ENCODE results near the gene PIM1. TPM values are rescaled to one million over a fixed set of nuclear protein-coding genes. Genes with fewer than 3 reads are reported as not detected.

PIM1 gene
- total and polyA plus RNA-seq, 9 of the 15 experiments (the other 6 are each of a cell fraction or from before 2014, with no cell fraction given): 19.0 to 789 (median 212) TPM

- TF ChIP-seq MTA3 (IDR thresholded peaks at IDR 0.05; ENCODE audit: borderline replicate concordance): peak; percentile 20; the same call in 1 of the 2 replicates
- no peak for TF ChIP-seq KLF1 (tag; IDR thresholded peaks at IDR 0.05)
- no peak for TF ChIP-seq KLF6 (CRISPR knock-in tag; IDR thresholded peaks at IDR 0.05; ENCODE audit: borderline replicate concordance)
- no peak for TF ChIP-seq NONO (IDR thresholded peaks at IDR 0.05; ENCODE audit: low read depth in 2 of 2, low read length in 1 of 2)
- TF ChIP-seq PHF8 (IDR thresholded peaks at IDR 0.05; ENCODE audit: borderline replicate concordance, low read length): no peak
- no peak for TF ChIP-seq PURB (CRISPR knock-in tag; IDR thresholded peaks at IDR 0.05; ENCODE audit: low read depth)
- no peak for TF ChIP-seq NBN (IDR thresholded peaks at IDR 0.05; ENCODE audit: low read depth)
- no peak for TF ChIP-seq FOSL1 (tag; conservative IDR thresholded peaks at IDR 0.05)
- peak; percentile 33; the same call in 1 of the 2 replicates for TF ChIP-seq HMG20A (CRISPR knock-in tag; conservative IDR thresholded peaks at IDR 0.05)
- no peak for TF ChIP-seq THAP12 (CRISPR knock-in tag; IDR thresholded peaks at IDR 0.05)
- no peak for TF ChIP-seq SMARCC2 (IDR thresholded peaks at IDR 0.05; ENCODE audit: low read depth)
- no peak for TF ChIP-seq HMBOX1 (IDR thresholded peaks at IDR 0.05)
- TF ChIP-seq RNF219 (CRISPR knock-in tag; IDR thresholded peaks at IDR 0.05): no peak; the same call in 1 of the 2 replicates
- TF ChIP-seq ZBTB26 (CRISPR knock-in tag; IDR thresholded peaks at IDR 0.05): no peak
- no peak for TF ChIP-seq U2AF2 (optimal IDR thresholded peaks at IDR 0.05; ENCODE audit: low read depth, low read length)
- no peak for TF ChIP-seq MXI1 (IDR thresholded peaks at IDR 0.05; ENCODE audit: low read depth, low read length)
- no peak for TF ChIP-seq SIN3B (IDR thresholded peaks at IDR 0.05; ENCODE audit: low read depth)
- TF ChIP-seq ZC3H8 (IDR thresholded peaks at IDR 0.05): no peak
- TF ChIP-seq ZNF76 (CRISPR knock-in tag; IDR thresholded peaks at IDR 0.05; ENCODE audit: borderline replicate concordance): no peak
- TF ChIP-seq MTF1 (CRISPR knock-in tag; IDR thresholded peaks at IDR 0.05; ENCODE audit: borderline replicate concordance): no peak
- TF ChIP-seq PHB (CRISPR knock-in tag; IDR thresholded peaks at IDR 0.05): no peak; the same call in 1 of the 2 replicates
- TF ChIP-seq HCFC1 (IDR thresholded peaks at IDR 0.05; ENCODE audit: low read depth, low read length): no peak
- no peak for TF ChIP-seq NELFE (IDR thresholded peaks at IDR 0.05; ENCODE audit: insufficient read depth, insufficient read length)
Measured at GRCh38 chr6:37173493-37174195, 3.7 kb downstream of the PIM1 start (continued).
